Right lobe of liver (tissue), 4 donors: Measurements from ENCODE around the gene ZNF444.

ENCODE experiments used
- CTCF ChIP-seq, 4 donors: fragments of 200-600 bp in 3 of 4; fragments of 450-650 bp in 1 of 4; IDR thresholded peaks; one replicate each; pipeline versions ENCODE4 v1.5.1 to v1.8.0; 2016 to 2022; ENCODE audit warnings: antibody characterized with exemption in 4 of 4, mild to moderate bottlenecking in 2 of 4
- POLR2A ChIP-seq: fragments of 450-650 bp; IDR thresholded peaks from one replicate; pipeline ENCODE4 v1.6.1; 2017; ENCODE audit warnings: antibody characterized with exemption, mild to moderate bottlenecking
- donor health status: DM: no; HTN: no; CAD: no.
- donor health status: DM: no; HTN: no; CAD: no.
- donor health status: DM: no; HTN: yes; CAD: no.

GRCh38 chr19:56114051-56114777 lies 26.9 kb upstream of the ZNF444 start:
- TF ChIP-seq CTCF (IDR thresholded peaks at IDR 0.05) (no peak), POLR2A (no peak)
